Activated CD4-positive, alpha-beta T cell treated with anti-CD3 and anti-CD28 coated beads, Interleukin-2, amount 10 ng/mL, durations not matched to agents 24 days and 14 days (primary cell): ENCODE results near the gene FOXP4. TPM values are rescaled to one million over a fixed set of nuclear protein-coding genes. Genes with fewer than 3 reads are reported as not detected.

Experiments
- DNase-seq: peaks from one replicate; pipeline ENCODE4 v3.0.0; 2022
- H3K27ac Mint-ChIP-seq: one replicate; pipeline ENCODE4 v1.8.0; 2022; ENCODE audit warnings: mild to moderate bottlenecking, mixed read lengths
- H3K27me3 Mint-ChIP-seq: one replicate; pipeline ENCODE4 v1.8.0; 2022; ENCODE audit warnings: mixed read lengths
- H3K36me3 Mint-ChIP-seq: one replicate; pipeline ENCODE4 v1.8.0; 2022; ENCODE audit warnings: low read depth, mild to moderate bottlenecking, mixed read lengths
- H3K4me1 Mint-ChIP-seq: one replicate; pipeline ENCODE4 v1.8.0; 2021; ENCODE audit warnings: mixed read lengths
- H3K4me3 Mint-ChIP-seq: one replicate; pipeline ENCODE4 v1.8.0; 2022; ENCODE audit warnings: mild to moderate bottlenecking, moderate library complexity, mixed read lengths
- H3K9me3 Mint-ChIP-seq: one replicate; pipeline ENCODE4 v1.8.0; 2021; ENCODE audit warnings: mixed read lengths
- intact Hi-C: fragments of 100-400 bp; cut with micrococcal nuclease; formaldehyde crosslinking; loops from one replicate; pipeline ENCODE4 v1.15.1; 2023
- total RNA-seq: library from RNA; stranded (reverse); gene quantifications from 2 replicates; pipeline ENCODE4 v1.2.3, GENCODE V29; 2022

The FOXP4 gene
- total RNA-seq, 1 donor from 2014 or later = 16.9 TPM

DNA sequence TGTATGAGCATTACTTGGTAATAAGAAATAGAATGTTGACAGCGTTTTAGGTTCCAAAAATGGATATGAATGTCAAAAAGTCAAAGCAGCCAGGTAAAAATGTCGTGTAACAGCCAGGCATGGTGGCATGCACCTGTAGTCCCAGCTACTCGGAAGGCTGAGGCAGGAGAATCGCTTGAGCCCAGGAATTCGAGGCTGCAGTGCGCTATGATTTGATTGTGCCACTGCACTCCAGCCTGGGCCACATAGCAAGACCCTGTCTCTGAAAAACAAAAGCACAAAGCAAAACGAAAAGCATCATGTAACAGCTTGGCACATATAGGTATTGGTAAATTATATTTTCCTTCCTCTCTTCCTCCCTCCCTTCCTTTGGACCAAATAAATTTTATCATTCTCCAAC, 16.2 kb upstream of the FOXP4 start:
- H3K9me3 Mint-ChIP-seq = no peaks in the 10 kb centered on the region
- peaks cover 2% of the 10 kb centered on the region for H3K36me3 Mint-ChIP-seq
- no peak overlapping the region for H3K4me3 Mint-ChIP-seq
- peaks cover 23% of the 10 kb centered on the region for H3K4me1 Mint-ChIP-seq
- intact Hi-C loops = no loop called here
- peak overlapping the region; percentile 16 for H3K27ac Mint-ChIP-seq
- DNase-seq = no peak
- peaks cover 60% of the 10 kb centered on the region for H3K27me3 Mint-ChIP-seq

DNA sequence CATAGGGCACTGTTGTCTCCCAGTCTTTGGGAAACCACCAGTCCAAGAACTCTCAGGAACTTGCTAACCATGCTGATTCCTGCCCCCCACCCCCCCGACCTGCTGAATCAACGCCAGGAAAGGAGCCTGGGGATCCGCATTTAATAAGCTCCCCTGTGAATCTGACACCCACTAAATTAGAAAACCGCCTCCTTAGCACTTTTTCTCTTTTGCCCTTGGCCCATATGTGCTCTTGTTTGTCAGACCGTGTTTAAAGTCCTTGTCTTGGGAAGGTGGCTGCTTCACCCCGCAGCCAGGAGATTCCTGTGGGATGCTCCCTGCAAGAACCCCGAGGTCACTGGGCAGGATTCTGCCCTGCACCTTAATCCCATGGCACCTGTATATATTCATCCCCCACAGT, 15.7 kb upstream of the FOXP4 start:
- peaks cover 23% of the 10 kb centered on the region for H3K4me1 Mint-ChIP-seq
- intact Hi-C loops = no loop called here
- peaks cover 60% of the 10 kb centered on the region for H3K27me3 Mint-ChIP-seq
- H3K9me3 Mint-ChIP-seq = no peaks in the 10 kb centered on the region
- DNase-seq = no peak
- peak overlapping the region; percentile 16 for H3K27ac Mint-ChIP-seq
- no peak overlapping the region for H3K4me3 Mint-ChIP-seq
- H3K36me3 Mint-ChIP-seq = peaks cover 2% of the 10 kb centered on the region

GRCh38 chr6:41531016-41531415, 15.2 kb upstream of the FOXP4 start:
- H3K4me3 Mint-ChIP-seq = peak overlapping the region; percentile 86
- H3K27ac Mint-ChIP-seq = peak overlapping the region; percentile 56
- intact Hi-C loops = loop anchor here (1.0 kb wide), 1 partner anchor 102 kb away; no protein-coding TSS in a partner anchor
- DNase-seq = no peak
- H3K27me3 Mint-ChIP-seq = peaks cover 63% of the 10 kb centered on the region
- peaks cover 23% of the 10 kb centered on the region for H3K4me1 Mint-ChIP-seq
- H3K9me3 Mint-ChIP-seq = no peaks in the 10 kb centered on the region
- peaks cover 2% of the 10 kb centered on the region for H3K36me3 Mint-ChIP-seq

DNA sequence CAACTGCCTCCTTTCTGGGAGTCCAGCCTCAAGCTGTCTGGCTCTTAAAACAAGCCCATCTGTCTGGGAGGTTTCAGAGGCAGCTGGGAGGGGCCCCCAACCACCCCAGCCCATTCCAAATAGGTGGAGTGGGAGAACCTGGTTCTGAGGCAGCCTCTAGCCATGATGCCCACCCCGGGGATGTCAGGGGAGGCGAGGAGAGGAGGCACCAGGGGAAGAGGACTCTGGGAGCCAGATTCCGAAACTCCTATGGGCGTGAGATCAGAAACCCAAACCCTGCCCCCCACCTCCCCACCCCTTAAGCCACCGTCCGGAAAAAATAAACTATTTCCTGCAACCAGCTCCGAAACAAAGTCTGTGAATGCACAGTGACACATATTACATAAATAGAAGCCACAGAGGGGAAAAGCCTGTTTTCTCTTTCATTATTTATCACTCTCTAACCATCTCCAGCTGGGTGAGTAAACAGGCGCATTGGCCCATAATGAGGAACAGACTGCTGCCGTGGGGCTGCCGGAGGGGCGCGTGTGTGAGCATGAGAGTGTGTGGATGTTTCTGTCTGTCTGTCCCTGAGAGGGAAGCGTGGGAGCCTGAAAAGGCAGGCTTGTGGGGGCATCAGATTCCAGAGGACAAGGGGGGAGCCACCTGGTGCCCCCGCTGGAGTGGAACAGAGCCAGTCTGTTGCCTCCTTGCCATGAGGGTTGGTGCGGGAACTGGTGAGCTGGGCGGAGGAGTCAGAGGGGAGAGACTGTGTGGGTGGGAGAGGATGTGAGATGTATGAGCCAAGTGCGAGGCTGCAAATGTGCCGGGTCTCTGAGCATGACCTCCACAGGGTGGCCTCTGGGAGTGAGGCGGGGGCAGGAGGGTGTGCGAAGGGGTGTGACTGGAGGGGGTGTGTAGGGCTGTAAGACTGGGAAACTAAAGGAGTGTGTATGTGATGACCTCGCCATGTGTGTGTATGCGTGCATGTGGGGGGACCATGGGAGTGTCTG, 14.3 kb upstream of the FOXP4 start:
- Mint-ChIP-seq H3K36me3 (peaks cover 2% of the 10 kb centered on the region), H3K4me1 (peaks cover 23% of the 10 kb centered on the region), H3K9me3 (no peaks in the 10 kb centered on the region), H3K4me3 (peak overlapping the region; percentile 86), H3K27ac (peak overlapping the region; percentile 96), H3K27me3 (peaks cover 65% of the 10 kb centered on the region)
- peak; percentile 87 for DNase-seq
- intact Hi-C loops = loop anchor here (1.0 kb wide), 3 partner anchors 14 to 103 kb away; partner anchors contain the start of gene FOXP4

DNA sequence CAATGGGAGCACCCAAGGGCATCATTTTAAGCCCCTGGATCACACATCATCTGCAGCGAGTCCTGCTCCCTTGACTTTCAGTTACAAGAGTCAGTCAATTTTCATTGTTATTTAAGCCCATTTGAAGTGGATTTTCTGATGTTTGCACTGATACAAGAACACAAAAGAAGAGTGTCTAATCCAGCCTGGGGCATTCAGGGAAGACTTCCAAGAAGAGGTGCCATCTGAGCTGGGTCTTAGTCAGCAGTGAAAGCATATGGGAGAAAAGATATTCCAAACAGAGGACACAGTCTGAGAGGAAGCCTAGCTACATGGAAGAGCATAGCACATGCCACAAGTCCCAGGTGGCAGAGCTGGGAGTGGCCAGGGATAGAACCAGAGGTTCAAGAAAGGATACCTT, 10.4 kb upstream of the FOXP4 start:
- H3K4me1 Mint-ChIP-seq = peaks cover 19% of the 10 kb centered on the region
- no peaks in the 10 kb centered on the region for H3K9me3 Mint-ChIP-seq
- no peak overlapping the region for H3K27ac Mint-ChIP-seq
- intact Hi-C loops = no loop called here
- peaks cover 2% of the 10 kb centered on the region for H3K36me3 Mint-ChIP-seq
- no peak overlapping the region for H3K4me3 Mint-ChIP-seq
- peaks cover 68% of the 10 kb centered on the region for H3K27me3 Mint-ChIP-seq
- DNase-seq = no peak

GRCh38 chr6:41536795-41537758, 9.1 kb upstream of the FOXP4 start:
- intact Hi-C loops = no loop called here
- H3K27ac Mint-ChIP-seq = no peak overlapping the region
- H3K4me3 Mint-ChIP-seq = no peak overlapping the region
- peaks cover 2% of the 10 kb centered on the region for H3K36me3 Mint-ChIP-seq
- no peak for DNase-seq
- peaks cover 78% of the 10 kb centered on the region for H3K27me3 Mint-ChIP-seq
- no peaks in the 10 kb centered on the region for H3K9me3 Mint-ChIP-seq
- peaks cover 10% of the 10 kb centered on the region for H3K4me1 Mint-ChIP-seq

DNA sequence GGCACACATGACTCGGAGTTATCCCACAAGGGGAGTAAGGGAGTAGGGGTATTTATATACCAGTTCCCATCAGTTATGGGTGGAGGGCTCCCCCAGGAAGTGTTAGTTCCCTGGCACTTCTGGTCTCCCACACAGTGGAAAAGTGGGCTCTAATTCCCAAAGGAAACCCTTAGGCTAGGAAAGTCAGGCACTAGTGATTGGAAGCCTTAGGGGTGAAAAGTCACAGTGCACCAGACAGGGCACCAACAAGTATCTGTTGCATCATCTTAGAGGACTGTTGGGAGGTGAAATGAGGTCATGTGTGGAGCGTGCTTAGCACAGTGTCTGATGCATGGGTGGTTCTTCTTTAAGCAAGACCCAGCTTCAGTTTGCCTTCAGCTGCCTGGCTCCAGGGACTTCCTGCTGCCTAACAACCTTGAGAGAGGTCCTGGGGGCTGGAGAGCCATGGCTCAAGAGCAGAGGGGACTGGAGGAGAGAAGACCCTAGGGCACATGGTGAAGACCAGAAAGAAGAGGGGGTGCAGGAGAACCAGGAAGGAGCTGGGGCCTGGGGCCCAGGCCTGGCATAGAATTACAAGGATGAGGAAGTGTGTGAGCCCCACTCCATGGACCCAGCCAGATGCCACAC, 7.5 kb upstream of the FOXP4 start:
- Mint-ChIP-seq H3K4me1 (no peaks in the 10 kb centered on the region), H3K4me3 (no peak overlapping the region), H3K36me3 (no peaks in the 10 kb centered on the region), H3K9me3 (no peaks in the 10 kb centered on the region), H3K27ac (no peak overlapping the region), H3K27me3 (peaks cover 76% of the 10 kb centered on the region)
- no peak for DNase-seq
- intact Hi-C loops = no loop called here

- intact Hi-C loops = no loop called here
- H3K27me3 Mint-ChIP-seq = peaks cover 78% of the 10 kb centered on the region
- no peak overlapping the region for H3K27ac Mint-ChIP-seq
- no peaks in the 10 kb centered on the region for H3K4me1 Mint-ChIP-seq
- H3K4me3 Mint-ChIP-seq = no peak overlapping the region
- no peaks in the 10 kb centered on the region for H3K36me3 Mint-ChIP-seq
- H3K9me3 Mint-ChIP-seq = no peaks in the 10 kb centered on the region
- no peak for DNase-seq
These were observed 7.0 kb upstream of the FOXP4 start for GRCh38 chr6:41539204-41539603.

DNA sequence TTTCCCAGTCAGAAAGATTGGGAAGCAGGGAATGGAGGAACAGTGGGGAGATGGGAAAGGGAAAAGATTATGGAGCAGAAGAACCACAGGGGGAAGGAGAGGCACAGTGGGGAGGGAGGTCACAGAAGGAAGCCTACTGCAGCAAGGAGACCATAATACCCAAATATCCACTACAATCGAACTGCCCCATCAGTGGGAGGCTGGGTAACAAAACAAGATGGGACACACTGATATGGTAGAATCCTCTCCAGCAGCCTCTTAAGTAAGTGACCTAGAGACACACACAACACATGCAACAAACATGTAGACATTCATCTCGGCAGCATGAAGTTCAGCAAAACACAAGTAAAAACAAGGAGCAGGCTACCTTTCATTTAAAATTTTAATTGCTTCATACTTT, 4.8 kb upstream of the FOXP4 start:
- peaks cover 7% of the 10 kb centered on the region for H3K4me1 Mint-ChIP-seq
- intact Hi-C loops = no loop called here
- no peak for DNase-seq
- no peak overlapping the region for H3K27ac Mint-ChIP-seq
- no peak overlapping the region for H3K4me3 Mint-ChIP-seq
- peaks cover 75% of the 10 kb centered on the region for H3K27me3 Mint-ChIP-seq
- no peaks in the 10 kb centered on the region for H3K9me3 Mint-ChIP-seq
- H3K36me3 Mint-ChIP-seq = peaks cover 2% of the 10 kb centered on the region

DNA sequence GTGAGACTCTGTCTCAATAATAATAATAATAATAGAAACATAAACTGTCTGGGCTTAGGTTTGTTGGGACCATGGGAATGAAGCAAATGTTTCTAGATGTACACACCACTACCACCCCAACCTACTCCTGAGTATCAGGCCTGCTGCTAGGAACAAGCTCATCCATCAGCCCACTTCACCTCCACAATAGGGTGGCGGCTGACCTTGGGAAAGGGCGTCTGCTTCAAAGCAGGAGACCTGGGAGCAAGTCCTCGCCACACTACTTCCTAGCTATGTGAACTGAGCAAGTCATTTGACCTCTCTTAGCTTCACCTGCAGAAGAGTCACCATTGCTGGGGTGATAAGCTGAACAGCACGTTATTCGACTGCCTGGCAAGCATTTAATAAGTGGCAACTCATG, 3.1 kb upstream of the FOXP4 start:
- Mint-ChIP-seq H3K4me3 (no peak overlapping the region), H3K27me3 (peaks cover 62% of the 10 kb centered on the region), H3K9me3 (no peaks in the 10 kb centered on the region), H3K4me1 (peaks cover 11% of the 10 kb centered on the region), H3K36me3 (peaks cover 2% of the 10 kb centered on the region), H3K27ac (no peak overlapping the region)
- no peak for DNase-seq
- intact Hi-C loops = no loop called here

DNA sequence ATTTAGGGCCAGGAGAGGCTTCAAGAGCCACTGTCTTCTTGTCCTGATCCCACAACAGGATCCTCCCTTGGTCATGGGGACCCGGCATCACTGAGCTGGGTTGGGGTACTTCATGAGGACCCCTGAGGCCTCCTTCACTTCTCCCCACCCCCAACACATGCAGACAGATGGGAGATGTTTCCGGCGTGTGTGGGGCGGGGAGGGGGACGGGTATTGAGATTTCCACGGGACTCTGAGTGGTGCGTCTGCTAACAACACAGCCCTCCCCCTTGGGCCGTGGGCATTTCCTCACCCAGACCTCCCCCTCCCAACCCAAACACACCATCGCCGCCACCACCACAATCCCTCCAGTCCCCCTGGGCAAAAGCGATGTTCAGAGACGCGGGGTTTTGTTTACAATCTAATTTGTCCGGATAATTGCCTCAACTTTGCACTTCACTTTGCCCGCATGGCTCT, 906 bp upstream of the FOXP4 start:
- intact Hi-C loops = loop anchor here (5.0 kb wide), 1 partner anchor 118 kb away; no protein-coding TSS in a partner anchor
- no peak for DNase-seq
- no peaks in the 10 kb centered on the region for H3K9me3 Mint-ChIP-seq
- peak overlapping the region; percentile 72 for H3K27ac Mint-ChIP-seq
- peaks cover 7% of the 10 kb centered on the region for H3K36me3 Mint-ChIP-seq
- H3K4me1 Mint-ChIP-seq = peaks cover 20% of the 10 kb centered on the region
- peaks cover 59% of the 10 kb centered on the region for H3K27me3 Mint-ChIP-seq
- H3K4me3 Mint-ChIP-seq = peak overlapping the region; percentile 83

DNA sequence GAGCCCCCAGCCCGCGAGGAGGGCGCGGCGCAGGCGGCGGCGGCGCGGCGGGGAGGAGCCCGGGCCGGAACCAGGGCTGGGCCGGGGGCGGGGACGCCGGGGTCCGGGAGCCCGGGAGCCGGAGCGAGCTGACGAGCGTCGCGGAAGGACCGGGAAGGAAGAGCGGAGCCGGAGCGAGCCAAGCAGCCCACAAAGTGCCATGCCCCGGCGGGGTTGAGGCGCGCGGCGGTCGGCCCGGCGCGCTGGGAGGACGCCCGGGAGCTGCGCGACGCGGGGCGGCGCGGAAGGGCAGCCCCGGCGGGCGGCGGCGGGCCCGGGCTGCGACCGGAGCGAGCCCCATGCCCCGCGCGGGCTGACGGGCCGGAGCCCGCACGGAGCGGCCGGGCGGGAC, 289 bp downstream of the FOXP4 start:
- intact Hi-C loops = loop anchor here (1.0 to 5.0 kb wide), 2 partner anchors 14 to 119 kb away; no protein-coding TSS in a partner anchor
- no peaks in the 10 kb centered on the region for H3K9me3 Mint-ChIP-seq
- H3K27ac Mint-ChIP-seq = no peak overlapping the region
- H3K4me1 Mint-ChIP-seq = peaks cover 20% of the 10 kb centered on the region
- no peak overlapping the region for H3K4me3 Mint-ChIP-seq
- DNase-seq = peak; percentile 89
- peaks cover 10% of the 10 kb centered on the region for H3K36me3 Mint-ChIP-seq
- peaks cover 59% of the 10 kb centered on the region for H3K27me3 Mint-ChIP-seq
